Keratinocyte (primary cell): ENCODE measurements around the gene ID1.

Experiments used
- CTCF ChIP-seq, 3 experiments: IDR thresholded peaks in 1 of 3; conservative IDR thresholded peaks in 1 of 3; optimal IDR thresholded peaks in 1 of 3; 2 replicates in 2 of 3; 3 replicates in 1 of 3; pipeline versions ENCODE3 to v1.5.1; 2011; ENCODE audit warnings: low read length in 3 of 3, mild to moderate bottlenecking in 3 of 3, moderate library complexity in 2 of 3, control low read depth in 1 of 3, inconsistent platforms in 1 of 3; ENCODE audit not compliant: insufficient read depth in 2 of 3; ENCODE audit errors: extremely low read depth in 1 of 3
- EZH2 ChIP-seq: IDR thresholded peaks from one replicate; pipeline ENCODE4 v1.6.1; 2012; ENCODE audit warnings: inconsistent platforms, mild to moderate bottlenecking, low read length, moderate library complexity

GRCh38 chr20:31607640-31608250 lies 2.7 kb downstream of the ID1 start:
- no peak for TF ChIP-seq CTCF (optimal IDR thresholded peaks at IDR 0.05 in 1 of 3, IDR thresholded peaks at IDR 0.05 in 1 of 3, conservative IDR thresholded peaks at IDR 0.05 in 1 of 3; ENCODE audit: extremely low read depth in 1 of 3, insufficient read depth in 2 of 3, low read length in 3 of 3)
- TF ChIP-seq EZH2: no peak
